MCF 10A (cell line): ENCODE measurements around the gene C11orf86. TPM values are rescaled to one million over a fixed set of nuclear protein-coding genes. Genes with fewer than 3 reads are reported as not detected.

ENCODE experiments used
- Bru-seq: library from RNA; stranded (reverse); fragments of 400-500 nt; gene quantifications from one replicate; lab custom pipeline; 2021; lab: Mats Ljungman, UMichigan
- BruChase-seq, 2 experiments: library from RNA; stranded (reverse); fragments of 400-500 nt; gene quantifications; one replicate each; lab custom pipeline; 2021; lab: Mats Ljungman, UMichigan
- BruUV-seq: library from RNA; stranded (reverse); fragments of 400-500 nt; replicated peaks from 2 replicates; lab custom pipeline; 2021; lab: Mats Ljungman, UMichigan
- CTCF ChIA-PET: fragments of 300-600 bp; sonication (Branson Sonifier 250); formaldehyde crosslinking; extraction: SDS; loops from one replicate; lab custom pipeline; 2021; ENCODE audit warnings: antibody characterized with exemption, inconsistent platforms; lab: Yijun Ruan, JAX
- POLR2A ChIA-PET: fragments of 300-600, 350-650 bp; sonication (Branson Sonifier 250); formaldehyde crosslinking; extraction: SDS; loops from one replicate; lab custom pipeline; 2020; ENCODE audit warnings: antibody characterized with exemption, inconsistent platforms; lab: Yijun Ruan, JAX
- DNase-seq: peaks from one replicate; pipeline ENCODE4 v3.0.0-alpha.2; 2018; ENCODE audit not compliant: unreplicated experiment
- H3K27ac Mint-ChIP-seq: one replicate; pipeline ENCODE4 v1.8.0; 2022; ENCODE audit warnings: mild to moderate bottlenecking, low read depth, mixed read lengths; ENCODE audit not compliant: unreplicated experiment
- H3K27me3 Mint-ChIP-seq: one replicate; pipeline ENCODE4 v1.8.0; 2022; ENCODE audit warnings: mixed read lengths; ENCODE audit not compliant: insufficient read depth, unreplicated experiment
- H3K36me3 Mint-ChIP-seq: one replicate; pipeline ENCODE4 v1.8.0; 2022; ENCODE audit warnings: mild to moderate bottlenecking, moderate library complexity, mixed read lengths; ENCODE audit not compliant: insufficient read depth, unreplicated experiment
- H3K4me1 Mint-ChIP-seq: one replicate; pipeline ENCODE4 v1.8.0; 2022; ENCODE audit warnings: mixed read lengths; ENCODE audit not compliant: insufficient read depth, unreplicated experiment
- H3K4me3 Mint-ChIP-seq: one replicate; pipeline ENCODE4 v1.8.0; 2022; ENCODE audit warnings: mild to moderate bottlenecking, moderate library complexity, mixed read lengths; ENCODE audit not compliant: unreplicated experiment
- H3K9me3 Mint-ChIP-seq: one replicate; pipeline ENCODE4 v1.8.0; 2022; ENCODE audit warnings: mixed read lengths; ENCODE audit not compliant: unreplicated experiment
- CTCF ChIP-seq: fragments of 200-600 bp; IDR thresholded peaks from one replicate; pipeline ENCODE4 v1.8.0; 2022; ENCODE audit warnings: antibody characterized with exemption, mild to moderate bottlenecking; ENCODE audit not compliant: unreplicated experiment
- intact Hi-C: fragments of 100-400 bp; cut with micrococcal nuclease; formaldehyde crosslinking; loops from 2 replicates; pipeline ENCODE4 v1.14.1; 2022
- long read RNA-seq: library from polyadenylated mRNA; stranded (forward); transcript quantifications from one replicate; pipeline ENCODE4 v2.0.0, GENCODE V29; 2022
- total RNA-seq: library from RNA; stranded (reverse); gene quantifications from 2 replicates; pipeline ENCODE4 v1.2.3, GENCODE V29; 2022

C11orf86 gene
- total RNA-seq = not detected in 2 replicates
- Bru-seq, nascent RNA = not detected
- BruChase-seq, experiment 1, labeled RNA remaining after a 6-hour chase = percentile 18 among the genes with signal in this experiment
- not detected for BruChase-seq, experiment 2, labeled RNA remaining after a 2-hour chase
- long read RNA-seq = 0 reads

GRCh38 chr11:66974724-66975404 lies at the start of gene C11orf86:
Gene C11orf86, plus strand, starts transcription at chr11:66975304. Its CDS starts 59 bp downstream, at chr11:66975363.
- TF ChIP-seq CTCF = no peak
- no peaks in the 10 kb centered on the region for H3K9me3 Mint-ChIP-seq
- no peak within 1 kb of the TSS for H3K4me3 Mint-ChIP-seq
- no TSS peak for BruUV-seq
- CTCF ChIA-PET = interaction anchor here (0.6 to 2.8 kb wide), 15 partner anchors 12 to 131 kb away, joined by 3 to 36 read pairs (median 4); partner anchors contain the start of gene RCE1
- H3K36me3 Mint-ChIP-seq = no peaks in the 10 kb centered on the region
- peaks cover 32% of the 10 kb centered on the region for H3K4me1 Mint-ChIP-seq
- intact Hi-C loops = loop anchor here (5.0 kb wide), 1 partner anchor 118 kb away; the partner anchor contains the start of gene LRFN4
- no peaks in the 10 kb centered on the region for H3K27me3 Mint-ChIP-seq
- POLR2A ChIA-PET = interaction anchor here (0.5 to 2.3 kb wide), 10 partner anchors 9 to 603 kb away, joined by 3 to 7 read pairs (median 4); partner anchors contain the start of gene RCE1
- H3K27ac Mint-ChIP-seq = peak within 1 kb of the TSS; percentile 66
- DNase-seq = no peak

GRCh38 chr11:66929753-66930152 lies 45.4 kb upstream of the C11orf86 start:
- intact Hi-C loops = no loop called here

GRCh38 chr11:66932543-66932942 lies 42.6 kb upstream of the C11orf86 start:
- H3K4me3 Mint-ChIP-seq = no peak overlapping the region
- no peak overlapping the region for H3K27ac Mint-ChIP-seq
- no TSS peak for BruUV-seq
- no peak for TF ChIP-seq CTCF
- ChIA-PET POLR2A (interaction anchor here (1.1 to 6.3 kb wide), 5 partner anchors 25 to 122 kb away, joined by 3 to 74 read pairs (median 5); partner anchors contain the start of gene PC), CTCF (interaction anchor here (0.6 to 1.1 kb wide), 3 partner anchors 39 to 1267 kb away, joined by 3 to 4 read pairs (median 4); no protein-coding TSS in a partner anchor)
- DNase-seq = no peak
- no peaks in the 10 kb centered on the region for H3K9me3 Mint-ChIP-seq
- peaks cover 45% of the 10 kb centered on the region for H3K4me1 Mint-ChIP-seq
- intact Hi-C loops = no loop called here
- no peaks in the 10 kb centered on the region for H3K27me3 Mint-ChIP-seq
- peaks cover 12% of the 10 kb centered on the region for H3K36me3 Mint-ChIP-seq

More at GRCh38 chr11:66929753-66930152, 45.4 kb upstream of the C11orf86 start:
- Mint-ChIP-seq H3K36me3 (peaks cover 16% of the 10 kb centered on the region), H3K9me3 (no peaks in the 10 kb centered on the region), H3K4me1 (peaks cover 21% of the 10 kb centered on the region), H3K27ac (no peak overlapping the region), H3K27me3 (no peaks in the 10 kb centered on the region), H3K4me3 (no peak overlapping the region)
- ChIA-PET CTCF (interaction anchor here (0.6 to 1.0 kb wide), 4 partner anchors 9 to 152 kb away, joined by 3 to 7 read pairs (median 4); no protein-coding TSS in a partner anchor), POLR2A (interaction anchor here (0.6 to 2.0 kb wide), 3 partner anchors 13 to 41 kb away, joined by 3 to 8 read pairs (median 4); no protein-coding TSS in a partner anchor)
- no peak for TF ChIP-seq CTCF
- BruUV-seq = no TSS peak
- no peak for DNase-seq

- peak; percentile 72 for DNase-seq
- Mint-ChIP-seq H3K27me3 (no peaks in the 10 kb centered on the region), H3K4me1 (peaks cover 45% of the 10 kb centered on the region), H3K36me3 (peaks cover 12% of the 10 kb centered on the region), H3K9me3 (no peaks in the 10 kb centered on the region), H3K4me3 (peak overlapping the region; percentile 40), H3K27ac (peak overlapping the region; percentile 82)
- CTCF ChIA-PET = interaction anchor here (0.6 to 1.8 kb wide), 3 partner anchors 14 to 67 kb away, joined by 3 to 4 read pairs (median 4); no protein-coding TSS in a partner anchor
- no TSS peak for BruUV-seq
- intact Hi-C loops = no loop called here
- POLR2A ChIA-PET = interaction anchor here (0.6 to 6.3 kb wide), 10 partner anchors 16 to 384 kb away, joined by 3 to 74 read pairs (median 4); partner anchors contain the start of gene PC
- TF ChIP-seq CTCF = no peak
Observed at GRCh38 chr11:66933531-66933930, 41.6 kb upstream of the C11orf86 start.
